SK-N-DZ (cell line): Measurements from ENCODE around the gene RAX.
"Not testable (repeated sequence)": the region's sequence is repeated elsewhere in the genome, so short reads cannot be mapped to it uniquely, and the experiment has no call there.

Experiments
- DNase-seq: peaks from one replicate; pipeline ENCODE4 v3.0.0-alpha.2; 2015; ENCODE audit warnings: low spot score

The RAX gene

GRCh38 chr18:59273759-59274532, 692 bp upstream of the RAX start:
- no peak for DNase-seq

- DNase-seq = no peak
Observed at GRCh38 chr18:59272221-59272888, 899 bp downstream of the RAX start.

- no peak for DNase-seq
Observed at GRCh38 chr18:59271606-59272220, 1.5 kb downstream of the RAX start.

- peak; percentile 27 for DNase-seq
Observed at GRCh38 chr18:59270689-59271257, 2.5 kb downstream of the RAX start.

- DNase-seq = no peak
Observed at GRCh38 chr18:59269563-59270119, 3.6 kb downstream of the RAX start.

GRCh38 chr18:59268721-59269562, 4.3 kb downstream of the RAX start:
- DNase-seq = peak; percentile 48

- DNase-seq = no peak
Observed at GRCh38 chr18:59268127-59268720, 5.0 kb downstream of the RAX start.

- DNase-seq = no peak
Observed at GRCh38 chr18:59267503-59268126, 5.6 kb downstream of the RAX start.

GRCh38 chr18:59266886-59267502, 6.3 kb downstream of the RAX start:
- DNase-seq = no peak

GRCh38 chr18:59266459-59266858, 6.8 kb downstream of the RAX start:
- no peak for DNase-seq

- no peak for DNase-seq
Observed at GRCh38 chr18:59265974-59266369, 7.3 kb downstream of the RAX start.

- DNase-seq = no peak
Observed at GRCh38 chr18:59265246-59265973, 7.8 kb downstream of the RAX start.

GRCh38 chr18:59264651-59265245, 8.5 kb downstream of the RAX start:
- DNase-seq = no peak

GRCh38 chr18:59264121-59264571, 9.1 kb downstream of the RAX start:
- DNase-seq = no peak

- no peak for DNase-seq
Observed at GRCh38 chr18:59263661-59264060, 9.6 kb downstream of the RAX start.

- not testable (repeated sequence) for DNase-seq
Observed at GRCh38 chr18:59262243-59262642, 11.0 kb downstream of the RAX start.

- not testable (repeated sequence) for DNase-seq
Observed at GRCh38 chr18:59261842-59262241, 11.4 kb downstream of the RAX start.

- DNase-seq = not testable (repeated sequence)
Observed at GRCh38 chr18:59255491-59255890, 17.8 kb downstream of the RAX start.
